ENCODE results near the gene SH3RF3.

Gene SH3RF3

DNA sequence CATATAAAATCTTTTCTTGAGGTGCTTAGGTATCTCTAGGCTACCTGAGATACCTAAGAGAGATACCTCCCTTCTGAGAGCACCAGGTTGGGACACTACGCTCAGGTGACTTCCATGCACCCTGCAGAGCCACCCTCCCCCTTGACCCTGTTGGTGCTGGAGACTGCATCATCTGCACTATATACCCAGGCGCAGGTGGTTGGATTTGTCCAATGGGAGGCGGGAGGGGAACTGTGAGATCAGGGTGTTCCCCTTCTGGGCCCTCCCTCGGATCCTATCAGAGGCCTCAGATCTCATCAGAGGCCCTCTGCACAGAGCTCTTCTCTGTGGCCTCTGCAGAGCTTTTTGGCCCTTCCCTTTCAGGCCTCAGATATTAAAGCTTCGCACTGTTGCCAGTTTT is 158.4 kb downstream of the SH3RF3 start:
- no peak for DNase-seq (ENCODE audit: low read depth in 2 of 2)

DNA sequence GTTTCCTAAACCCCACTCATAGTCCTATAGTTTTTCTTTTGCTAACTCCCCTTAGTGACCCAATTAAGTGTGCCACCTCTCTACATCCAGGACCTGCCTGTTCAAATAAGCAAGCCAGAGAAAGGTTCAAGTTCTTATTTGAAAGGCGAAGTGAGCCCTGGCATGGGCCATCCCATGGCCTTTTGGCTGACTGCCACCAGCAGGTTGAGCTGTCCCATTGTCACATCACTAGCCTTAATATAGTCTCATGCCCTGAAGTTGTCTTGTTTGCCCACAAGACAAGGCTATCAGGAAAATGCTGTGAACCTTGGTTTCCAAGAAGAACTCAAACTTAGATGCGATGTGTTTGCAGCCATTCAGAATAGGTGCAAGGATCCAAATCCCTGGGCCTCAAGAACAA is 158.8 kb downstream of the SH3RF3 start:
- DNase-seq (ENCODE audit: low read depth in 2 of 2), result no peak

DNA sequence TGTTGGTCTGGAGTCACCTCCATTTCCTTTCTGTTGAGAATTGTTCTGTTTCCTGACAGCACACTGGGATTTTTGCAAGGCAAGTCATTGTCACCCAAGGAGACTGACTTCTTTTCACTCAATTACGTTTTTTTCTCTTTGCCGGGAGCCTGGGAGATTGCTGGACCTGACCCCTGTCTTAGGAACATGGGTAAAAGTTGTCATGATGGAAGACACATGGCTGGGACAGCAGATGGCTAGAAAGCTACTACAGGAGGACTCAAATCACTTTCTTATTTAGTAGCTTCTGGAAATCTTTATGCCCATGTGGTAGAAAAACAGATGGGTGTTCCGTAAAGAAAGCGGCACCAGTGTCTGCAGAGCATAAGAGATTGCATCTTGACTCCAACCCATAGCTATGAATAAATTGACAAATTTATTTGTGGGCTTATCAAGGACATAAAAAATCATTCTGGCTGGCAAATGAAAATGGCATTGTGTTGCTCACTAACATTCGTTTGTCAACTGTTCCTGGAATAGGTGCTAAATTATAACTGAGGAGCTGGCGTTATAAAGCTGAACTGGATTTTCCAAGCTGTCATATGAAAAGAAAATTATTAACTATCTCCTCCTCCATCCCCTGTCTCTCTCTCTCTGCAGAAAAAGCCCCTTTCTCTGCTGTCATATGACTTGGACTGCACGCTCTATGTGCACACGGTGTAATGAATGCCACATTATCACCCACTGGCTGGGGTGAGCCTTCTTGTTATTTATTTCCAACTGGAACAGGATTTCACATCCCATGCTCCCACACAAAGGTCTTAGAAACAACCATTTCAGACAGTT is 159.8 kb downstream of the SH3RF3 start:
- no peak for DNase-seq (ENCODE audit: low read depth in 2 of 2)

- no peak for DNase-seq (ENCODE audit: low read depth in 2 of 2)
Observed at GRCh38 chr2:109289504-109290222, 160.7 kb downstream of the SH3RF3 start.

DNA sequence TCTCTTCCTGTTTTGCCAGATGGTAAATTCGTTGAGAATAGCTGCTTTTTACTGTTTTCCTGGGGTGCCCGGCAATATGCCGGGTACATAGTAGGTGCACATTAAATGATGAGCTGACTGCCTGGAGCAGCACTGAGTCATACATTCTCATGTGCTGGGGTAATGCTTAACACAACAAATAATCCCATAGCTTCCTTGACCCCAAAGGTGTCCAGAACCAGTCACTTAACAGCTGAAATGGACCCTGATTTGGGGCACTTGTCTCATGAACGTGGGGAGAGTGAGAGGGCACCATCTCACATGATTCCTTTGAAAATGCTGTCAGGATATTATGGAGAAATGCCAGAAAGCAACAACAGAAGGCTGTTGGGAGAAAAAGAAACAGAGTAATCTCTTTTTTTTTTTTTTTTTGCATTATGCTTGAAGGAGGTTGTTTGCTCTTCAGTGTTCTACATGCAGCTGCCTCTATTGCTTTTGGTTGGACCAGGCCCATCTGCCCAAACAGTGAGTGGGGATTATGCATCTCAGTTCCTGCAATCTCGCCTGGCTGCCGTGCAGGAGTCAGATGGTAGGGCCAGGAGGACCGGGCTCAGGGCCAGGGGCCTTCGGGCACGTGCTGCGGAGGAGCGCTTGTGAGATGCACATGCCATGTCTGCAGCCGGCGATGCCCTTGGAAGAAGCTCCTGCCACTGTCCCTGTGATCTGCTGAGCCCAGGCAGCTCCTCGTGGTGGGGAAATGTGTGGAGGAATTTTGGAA is 162.1 kb downstream of the SH3RF3 start:
- no peak for DNase-seq (ENCODE audit: low read depth in 2 of 2)

- no peak for DNase-seq (ENCODE audit: low read depth in 2 of 2)
Observed at GRCh38 chr2:109292386-109292785, 163.4 kb downstream of the SH3RF3 start.

- DNase-seq (ENCODE audit: low read depth in 2 of 2), result no peak
Observed at GRCh38 chr2:109293663-109294062, 164.7 kb downstream of the SH3RF3 start.

DNA sequence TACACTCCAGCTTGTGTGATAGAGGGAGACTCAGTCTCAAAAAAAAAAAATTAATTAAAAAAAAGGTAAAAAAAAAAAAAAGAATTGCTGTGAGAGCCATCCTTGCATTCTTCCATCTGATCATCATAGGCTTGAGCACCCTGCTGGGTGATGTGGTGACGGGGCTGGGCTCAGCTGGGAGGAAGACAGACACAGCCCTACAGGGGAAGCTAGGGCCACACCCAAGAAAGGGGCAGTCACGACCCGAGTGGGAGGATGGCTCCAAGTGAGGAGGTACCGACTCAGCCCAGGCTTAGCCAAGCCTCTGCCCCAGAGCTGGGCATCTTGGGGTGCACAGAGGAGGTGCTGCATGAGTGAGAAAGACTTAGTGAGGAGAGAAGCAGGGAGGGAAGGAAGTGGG is 165.5 kb downstream of the SH3RF3 start:
- DNase-seq (ENCODE audit: low read depth in 2 of 2), result no peak

DNA sequence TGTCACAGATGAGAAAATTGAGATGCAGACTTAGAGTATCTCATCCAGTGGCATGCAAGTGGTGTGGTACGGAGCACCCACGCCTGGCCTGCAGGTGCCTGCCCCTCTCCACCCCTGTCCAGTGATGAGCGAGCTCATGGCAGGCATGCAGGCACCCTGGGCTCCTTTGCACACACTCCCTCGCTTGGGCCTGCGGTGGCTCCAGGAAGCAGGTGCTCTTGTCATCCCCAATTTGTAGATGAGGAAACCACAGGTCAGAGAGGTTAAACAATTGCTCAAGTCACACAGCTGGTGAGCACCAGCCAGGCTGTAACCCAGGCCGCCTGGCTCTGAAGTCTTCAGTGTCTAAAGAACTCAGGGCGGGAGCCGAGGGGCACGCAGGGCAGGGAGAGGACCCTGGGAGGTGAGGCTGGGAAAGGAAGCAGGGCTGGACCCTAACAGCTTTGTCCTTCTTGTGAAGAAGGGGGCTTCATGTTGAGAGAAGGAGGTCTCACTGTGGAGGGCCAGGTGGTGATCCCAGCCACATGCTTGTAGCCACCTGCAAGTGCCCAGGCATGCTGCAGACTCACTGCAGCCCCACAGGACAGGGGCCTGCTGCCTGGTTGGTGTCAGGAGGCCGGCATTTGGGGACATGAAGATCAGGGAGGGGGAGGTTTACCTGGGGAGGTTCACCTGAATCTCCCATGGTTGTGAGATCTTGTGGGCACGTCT is 166.2 kb downstream of the SH3RF3 start:
- DNase-seq (ENCODE audit: low read depth in 2 of 2), result no peak

GRCh38 chr2:109295781-109296117 is 166.7 kb downstream of the SH3RF3 start:
- DNase-seq (ENCODE audit: low read depth in 2 of 2), result no peak

DNA sequence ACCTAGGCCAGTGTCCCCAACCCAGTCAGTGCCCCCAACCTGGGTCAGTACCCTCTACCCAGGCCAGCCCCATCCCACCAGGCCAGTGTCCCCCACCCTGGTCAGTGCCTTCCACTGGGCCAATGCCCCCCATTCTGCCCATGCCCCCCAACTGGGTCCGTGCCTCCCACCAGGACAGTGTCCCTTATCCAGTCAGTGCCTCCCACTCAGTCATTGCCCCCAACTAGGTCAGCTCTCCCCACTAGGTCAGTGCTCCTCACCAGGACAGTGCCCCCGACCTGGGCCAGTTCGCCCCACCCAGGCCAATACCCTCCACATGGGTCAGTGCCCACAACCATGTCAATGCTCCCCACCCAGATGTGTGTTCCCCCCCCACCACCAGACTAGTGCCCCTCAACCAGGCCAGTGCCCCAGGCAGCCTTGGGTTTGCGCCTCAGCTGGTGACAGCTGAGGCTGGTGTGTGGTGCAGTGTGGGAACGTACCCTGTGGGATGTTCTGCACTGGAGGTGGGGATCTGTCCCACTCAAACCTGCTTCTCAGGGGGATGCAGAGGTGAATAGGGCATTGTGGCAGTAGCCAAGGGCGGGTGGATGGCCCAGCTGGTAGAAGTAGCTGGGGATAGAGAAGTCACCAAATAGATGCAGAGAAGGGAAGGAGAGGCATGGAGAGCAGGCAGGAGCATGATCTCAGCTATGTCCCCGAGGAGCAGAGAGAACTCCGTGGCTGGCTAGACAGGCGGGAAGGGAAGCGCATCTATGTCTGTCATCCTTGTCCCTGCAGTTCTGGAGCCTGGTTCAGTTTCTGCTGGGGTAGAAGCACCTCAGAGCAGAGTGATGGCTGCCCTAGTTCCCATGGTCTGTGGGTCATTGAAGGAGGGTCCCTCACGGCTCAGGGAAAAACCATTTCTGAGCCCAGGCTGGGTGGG is 168.8 kb downstream of the SH3RF3 start:
- DNase-seq (ENCODE audit: low read depth in 2 of 2), result no peak

GRCh38 chr2:109298851-109299250 is 169.8 kb downstream of the SH3RF3 start:
- no peak for DNase-seq (ENCODE audit: low read depth in 2 of 2)

DNA sequence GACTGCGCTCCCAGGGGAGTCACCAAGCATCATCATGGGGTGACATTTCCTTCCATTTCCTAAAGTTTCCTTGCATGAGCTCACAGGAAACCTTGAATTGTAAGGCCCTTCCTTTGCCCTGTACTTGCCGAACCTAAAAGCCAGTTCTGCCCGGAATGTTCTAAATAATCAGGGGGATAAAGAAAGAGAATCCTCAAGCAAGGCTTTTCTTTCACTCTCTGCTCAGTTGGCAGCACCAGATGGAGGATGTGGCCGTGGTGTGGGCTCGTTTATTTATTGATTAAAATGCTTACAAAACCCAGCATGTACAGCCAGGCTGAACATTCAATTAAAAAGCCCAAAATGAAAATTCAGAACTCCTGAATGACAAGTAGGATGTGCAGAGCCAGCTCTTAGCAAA is 170.5 kb downstream of the SH3RF3 start:
- DNase-seq (ENCODE audit: low read depth in 2 of 2), result no peak

DNA sequence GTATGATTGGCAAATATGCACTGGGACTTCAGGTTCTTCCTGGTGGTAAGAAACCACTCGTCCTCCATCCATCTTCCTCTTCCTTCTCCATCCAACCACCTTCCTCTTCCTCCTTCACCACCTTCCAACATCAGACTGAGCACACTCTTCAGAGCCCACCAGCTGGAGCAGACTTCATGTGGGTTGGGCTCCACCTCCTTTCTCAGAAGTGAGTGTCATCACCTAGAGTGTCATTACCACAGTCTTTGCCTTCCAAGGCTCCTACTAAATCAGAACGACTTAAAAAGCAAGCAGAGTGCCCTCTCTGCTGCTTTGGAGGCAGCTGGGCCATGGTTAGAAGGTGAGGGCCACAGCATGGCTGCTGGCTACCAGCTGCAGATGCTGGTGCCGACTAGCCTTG is 171.6 kb downstream of the SH3RF3 start:
- no peak for DNase-seq (ENCODE audit: low read depth in 2 of 2)

DNA sequence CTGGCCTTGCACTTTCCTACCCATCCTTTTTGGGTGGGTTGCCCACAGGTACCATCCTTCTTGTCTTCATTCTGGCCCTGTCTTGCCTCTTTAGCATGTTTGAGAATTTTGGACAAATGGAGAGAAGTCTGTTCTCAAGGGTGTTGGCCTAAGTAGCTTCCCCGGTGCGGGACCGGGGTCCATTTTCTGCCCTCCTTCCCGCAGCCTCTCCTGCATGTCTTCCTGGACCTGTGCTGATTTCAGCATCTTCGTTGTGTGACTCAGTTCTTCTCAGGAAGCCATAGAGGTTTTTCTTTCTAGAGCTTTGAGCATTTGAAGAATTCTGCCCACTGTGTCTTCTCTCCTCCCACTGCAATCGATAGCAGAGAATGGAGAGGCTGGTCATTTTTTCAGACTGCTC is 172.7 kb downstream of the SH3RF3 start:
- no peak for DNase-seq (ENCODE audit: low read depth in 2 of 2)

- no peak for DNase-seq (ENCODE audit: low read depth in 2 of 2)
Observed at GRCh38 chr2:109302319-109302718, 173.3 kb downstream of the SH3RF3 start.

DNA sequence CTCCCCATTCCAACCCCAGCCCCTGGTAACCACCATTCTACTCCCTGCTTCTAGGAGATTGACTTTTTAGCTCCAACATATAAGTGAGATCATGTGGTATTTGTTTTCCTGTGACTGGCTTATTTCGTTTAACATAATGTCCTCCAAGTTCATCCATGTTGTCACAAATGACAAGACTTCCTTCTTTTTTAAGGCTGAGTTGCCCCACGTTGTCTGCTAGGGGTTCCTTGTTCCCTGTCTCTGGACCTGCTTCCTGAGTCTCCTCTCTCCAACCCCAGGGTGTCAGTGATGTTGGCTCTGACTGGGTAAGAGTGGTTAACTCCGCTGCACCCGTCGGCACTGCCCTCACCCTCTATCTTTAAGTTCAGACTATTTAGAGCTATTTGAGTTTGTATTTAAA is 175.2 kb downstream of the SH3RF3 start:
- DNase-seq (ENCODE audit: low read depth in 2 of 2), result no peak

DNA sequence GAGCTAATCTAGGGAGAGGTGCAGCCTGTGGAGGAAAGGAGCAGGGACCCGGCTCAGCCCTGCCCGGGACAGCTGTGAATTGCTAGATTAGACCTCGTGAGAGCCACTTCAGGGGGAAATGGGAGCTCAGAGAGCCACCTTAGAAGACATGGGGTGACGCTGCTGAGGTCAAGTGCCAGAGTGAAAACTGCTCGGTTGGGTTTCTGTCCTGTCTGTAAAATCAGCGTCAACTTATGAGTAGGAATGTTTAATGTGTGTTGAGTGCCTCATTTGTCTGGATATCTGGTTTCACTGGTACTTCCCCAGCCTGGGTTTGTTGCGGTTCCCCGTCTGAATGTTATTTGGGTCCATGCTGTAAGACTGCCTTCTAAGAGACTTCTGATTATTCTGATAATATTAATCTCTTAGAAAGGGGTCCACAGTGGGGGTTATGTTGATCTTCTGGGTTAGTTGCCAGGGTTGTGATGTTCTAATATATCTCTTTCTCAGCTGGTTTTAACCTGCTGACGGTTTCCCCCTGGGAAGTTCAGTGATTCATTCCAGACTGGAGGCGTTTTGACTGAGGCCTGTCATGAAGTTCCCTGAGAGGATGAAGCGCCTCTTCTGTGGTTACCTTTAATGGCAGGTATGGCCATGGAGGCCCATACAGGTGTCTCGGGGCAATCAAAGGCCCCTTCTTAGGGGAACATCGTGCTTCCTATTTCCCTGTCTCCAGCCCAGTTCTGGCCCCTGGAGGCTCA is 175.9 kb downstream of the SH3RF3 start:
- no peak for DNase-seq (ENCODE audit: low read depth in 2 of 2)

- DNase-seq (ENCODE audit: low read depth in 2 of 2), result no peak
Observed at GRCh38 chr2:109305490-109306167, 176.6 kb downstream of the SH3RF3 start.

DNA sequence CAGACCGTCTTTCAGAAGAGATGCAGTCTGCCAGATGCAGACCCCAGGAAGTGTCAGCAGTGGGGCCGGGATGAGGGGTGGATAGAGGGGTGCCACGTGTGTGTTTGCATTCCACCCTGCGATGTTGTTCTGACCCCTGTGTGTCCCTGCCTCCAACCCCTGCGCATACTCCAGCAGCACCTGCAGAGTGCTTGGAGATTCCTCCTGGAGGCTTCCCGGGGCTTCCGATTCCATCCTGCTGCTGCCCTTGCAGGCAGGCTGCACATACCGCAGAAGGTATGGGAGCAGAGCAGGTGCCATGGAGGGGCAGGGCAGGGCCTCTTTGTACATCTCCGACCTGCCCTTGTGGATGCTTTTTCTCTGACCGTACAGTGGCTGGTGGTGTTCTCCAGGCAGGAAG is 177.2 kb downstream of the SH3RF3 start:
- no peak for DNase-seq (ENCODE audit: low read depth in 2 of 2)

Data from stimulated activated CD8-positive, alpha-beta memory T cell treated with anti-CD3 and anti-CD28 coated beads, Interleukin-15, amount 100 ng/mL, for 48 hours (primary cell).